PC-9 (cell line): ENCODE results near the gene DUS1L.

ENCODE experiments used
- CTCF ChIP-seq: fragments of 200-600 bp; sonication (generic); conservative IDR thresholded peaks from 2 replicates; pipeline ENCODE4 v1.6.1; 2017; ENCODE audit warnings: mixed run types, antibody characterized with exemption, mild to moderate bottlenecking, moderate library complexity
- EZH2 ChIP-seq: fragments of 200-600 bp; sonication (generic); IDR thresholded peaks from 2 replicates; pipeline ENCODE4 v1.8.0; 2017; ENCODE audit warnings: antibody characterized with exemption, low read depth

- TF ChIP-seq CTCF (no peak), EZH2 (no peak)
Measured at GRCh38 chr17:82112914-82113311, 47.3 kb upstream of the DUS1L start.
